GM12892 (cell line): ENCODE data around the gene MTHFS.

Experiments used
- POLR2A ChIP-seq: IDR thresholded peaks from 2 replicates; pipeline ENCODE4 v1.6.1; 2011; ENCODE audit warnings: low read depth, low read length, control low read depth
- POLR2AphosphoS5 ChIP-seq: IDR thresholded peaks from 2 replicates; pipeline ENCODE4 v1.6.1; 2011; ENCODE audit warnings: low read depth, low read length, control low read depth
- TAF1 ChIP-seq: IDR thresholded peaks from 2 replicates; pipeline ENCODE4 v1.6.1; 2011; ENCODE audit warnings: low read depth, mild to moderate bottlenecking, control low read depth, low read length, borderline replicate concordance

GRCh38 chr15:79919749-79920511 lies 23.1 kb upstream of the MTHFS start:
- no peak for TF ChIP-seq POLR2AphosphoS5
- no peak for TF ChIP-seq POLR2A
- no peak for TF ChIP-seq TAF1
